HFFc6 (cell line): Measurements from ENCODE around the gene USP14. TPM values are rescaled to one million over a fixed set of nuclear protein-coding genes. Genes with fewer than 3 reads are reported as not detected.
A peak's percentile ranks its signal among the peaks of the same experiment; 100 is the strongest.

Source experiments
- DNase-seq: peaks from one replicate; pipeline ENCODE4 v3.0.0-alpha.2; 2018
- H3K27ac Mint-ChIP-seq: 2 replicates; pipeline ENCODE4 v1.8.0; 2020; ENCODE audit warnings: mild to moderate bottlenecking, mixed read lengths
- H3K27me3 Mint-ChIP-seq: 2 replicates; pipeline ENCODE4 v1.8.0; 2021; ENCODE audit warnings: mild to moderate bottlenecking, moderate library complexity, mixed read lengths; ENCODE audit not compliant: insufficient read depth
- H3K36me3 Mint-ChIP-seq: 2 replicates; pipeline ENCODE4 v1.8.0; 2021; ENCODE audit warnings: low read depth, mixed read lengths
- H3K4me1 Mint-ChIP-seq: 2 replicates; pipeline ENCODE4 v1.8.0; 2020; ENCODE audit warnings: low read depth, mixed read lengths
- H3K4me3 Mint-ChIP-seq: 2 replicates; pipeline ENCODE4 v1.8.0; 2020; ENCODE audit warnings: mild to moderate bottlenecking, moderate library complexity, mixed read lengths
- H3K9me3 Mint-ChIP-seq: 2 replicates; pipeline ENCODE4 v1.8.0; 2020; ENCODE audit warnings: mild to moderate bottlenecking, mixed read lengths
- total RNA-seq, 6 experiments: library from RNA; stranded (reverse); fragmentation: NEBNext Ultra II Directional; extraction: Animal tissue kit (Norgen Biotek cat#: 25700); gene quantifications; 2 replicates in 1 of 6; 3 replicates in 5 of 6; pipeline ENCODE4 v1.2.3, GENCODE V29; 2021
- TF ChIP-seq, protein P1 (sequence below): fragments of 200-600 bp; sonication (generic); IDR thresholded peaks from 2 replicates; pipeline ENCODE4 v1.5.0; 2021; ENCODE audit warnings: antibody characterized with exemption, mild to moderate bottlenecking

The USP14 gene
- total RNA-seq, 6 experiments from 2014 or later, result 92.0 to 114 (median 101) TPM

DNA sequence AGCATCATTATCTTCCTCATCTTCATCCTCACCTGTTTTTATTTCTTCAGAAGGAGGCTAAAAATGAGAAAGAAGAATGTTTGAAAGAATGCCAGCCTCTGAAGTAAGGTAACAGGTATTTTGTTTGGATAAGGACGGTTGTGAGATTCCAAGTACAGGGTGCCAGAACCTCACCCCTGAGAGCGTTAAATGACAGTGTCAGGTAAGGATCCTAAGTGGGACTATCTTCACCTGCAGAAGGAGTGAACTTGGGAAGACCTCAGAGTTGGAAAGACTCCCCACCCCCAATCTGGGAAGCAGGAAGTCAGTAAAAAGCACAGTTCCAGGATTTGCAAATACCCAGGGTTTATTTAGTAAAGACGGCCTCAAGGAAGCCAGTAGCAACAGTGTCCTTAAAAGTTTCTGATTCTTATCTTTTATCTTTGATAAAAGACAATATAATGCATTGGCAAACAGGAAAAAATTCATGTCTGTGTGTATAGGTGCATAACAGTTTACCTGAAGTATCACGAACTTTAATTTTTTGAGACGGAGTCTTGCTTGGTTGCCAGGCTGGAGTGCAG lies 57.2 kb downstream of the USP14 start:
- Mint-ChIP-seq H3K27me3 (no peaks in the 10 kb centered on the region), H3K4me3 (no peak overlapping the region), H3K36me3 (peaks cover 49% of the 10 kb centered on the region), H3K9me3 (no peaks in the 10 kb centered on the region), H3K27ac (no peak overlapping the region), H3K4me1 (no peaks in the 10 kb centered on the region)
- TF ChIP-seq, protein P1, sequence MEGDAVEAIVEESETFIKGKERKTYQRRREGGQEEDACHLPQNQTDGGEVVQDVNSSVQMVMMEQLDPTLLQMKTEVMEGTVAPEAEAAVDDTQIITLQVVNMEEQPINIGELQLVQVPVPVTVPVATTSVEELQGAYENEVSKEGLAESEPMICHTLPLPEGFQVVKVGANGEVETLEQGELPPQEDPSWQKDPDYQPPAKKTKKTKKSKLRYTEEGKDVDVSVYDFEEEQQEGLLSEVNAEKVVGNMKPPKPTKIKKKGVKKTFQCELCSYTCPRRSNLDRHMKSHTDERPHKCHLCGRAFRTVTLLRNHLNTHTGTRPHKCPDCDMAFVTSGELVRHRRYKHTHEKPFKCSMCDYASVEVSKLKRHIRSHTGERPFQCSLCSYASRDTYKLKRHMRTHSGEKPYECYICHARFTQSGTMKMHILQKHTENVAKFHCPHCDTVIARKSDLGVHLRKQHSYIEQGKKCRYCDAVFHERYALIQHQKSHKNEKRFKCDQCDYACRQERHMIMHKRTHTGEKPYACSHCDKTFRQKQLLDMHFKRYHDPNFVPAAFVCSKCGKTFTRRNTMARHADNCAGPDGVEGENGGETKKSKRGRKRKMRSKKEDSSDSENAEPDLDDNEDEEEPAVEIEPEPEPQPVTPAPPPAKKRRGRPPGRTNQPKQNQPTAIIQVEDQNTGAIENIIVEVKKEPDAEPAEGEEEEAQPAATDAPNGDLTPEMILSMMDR, result no peak
- DNase-seq, result no peak

DNA sequence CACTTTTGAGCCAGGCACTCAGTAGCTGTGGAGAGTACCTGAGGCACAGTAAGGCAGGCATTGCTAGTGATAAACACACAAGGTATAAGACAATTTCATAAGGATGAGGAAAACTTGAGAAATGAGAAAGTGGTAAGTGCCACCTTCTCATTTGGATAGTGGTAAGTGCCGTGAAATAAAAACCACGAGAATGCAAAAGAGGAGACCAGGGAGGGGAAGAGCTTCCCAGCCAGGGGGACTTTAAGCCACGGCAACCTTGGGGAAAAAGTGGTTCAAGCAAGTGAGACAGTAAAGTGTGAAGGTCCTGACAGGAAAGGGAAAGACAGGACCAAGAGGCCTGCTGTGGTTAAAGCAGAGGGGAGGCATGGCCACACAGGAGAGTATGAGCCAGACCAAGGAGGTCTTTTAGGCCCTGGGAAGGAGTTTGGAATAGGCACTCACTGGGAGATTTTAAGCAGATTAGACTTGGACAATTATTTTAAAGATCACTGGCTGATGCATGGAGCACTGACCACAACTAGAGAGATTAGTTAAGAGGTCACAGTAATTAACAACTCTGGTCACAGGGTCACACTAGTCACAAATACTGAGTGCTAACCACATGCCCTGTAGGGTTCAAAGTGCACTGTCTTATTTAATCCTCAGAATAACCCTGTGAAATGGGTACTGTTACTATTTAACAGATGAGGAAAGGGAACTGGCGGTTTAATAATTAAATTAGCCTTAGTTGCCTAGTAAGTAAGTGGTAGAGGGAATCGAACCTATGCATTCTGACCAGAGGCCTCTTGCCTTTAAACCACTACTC lies 59.4 kb downstream of the USP14 start:
- Mint-ChIP-seq H3K9me3 (no peaks in the 10 kb centered on the region), H3K4me3 (no peak overlapping the region), H3K27me3 (no peaks in the 10 kb centered on the region), H3K36me3 (peaks cover 42% of the 10 kb centered on the region), H3K27ac (peak overlapping the region; percentile 12), H3K4me1 (no peaks in the 10 kb centered on the region)
- TF ChIP-seq, protein P1, result no peak
- no peak for DNase-seq

DNA sequence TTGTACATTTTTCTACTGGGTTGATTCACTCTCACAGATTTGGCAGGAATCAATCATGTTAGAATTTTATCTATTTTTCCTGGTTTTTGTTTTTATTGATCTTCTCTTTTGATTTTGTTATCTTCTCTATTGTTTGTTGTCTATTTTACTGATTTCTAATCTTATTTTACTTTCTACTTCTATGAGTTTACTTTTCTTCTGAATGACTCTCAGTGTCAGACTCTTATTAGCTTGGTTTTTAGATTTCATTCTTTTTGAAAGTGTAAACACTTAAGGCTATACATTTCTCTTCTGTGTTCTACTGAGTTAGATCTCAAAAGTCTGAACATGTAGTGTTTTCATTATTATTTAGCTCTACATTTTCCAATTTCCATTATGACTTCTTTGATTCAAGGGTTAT lies 62.4 kb downstream of the USP14 start:
- H3K4me1 Mint-ChIP-seq, result no peaks in the 10 kb centered on the region
- peak overlapping the region; percentile 2; the same call in 1 of the 2 replicates for H3K27ac Mint-ChIP-seq
- H3K36me3 Mint-ChIP-seq, result peaks cover 43% of the 10 kb centered on the region
- H3K27me3 Mint-ChIP-seq, result no peaks in the 10 kb centered on the region
- H3K4me3 Mint-ChIP-seq, result no peak overlapping the region
- DNase-seq, result no peak
- TF ChIP-seq, protein P1, result no peak
- no peaks in the 10 kb centered on the region for H3K9me3 Mint-ChIP-seq

DNA sequence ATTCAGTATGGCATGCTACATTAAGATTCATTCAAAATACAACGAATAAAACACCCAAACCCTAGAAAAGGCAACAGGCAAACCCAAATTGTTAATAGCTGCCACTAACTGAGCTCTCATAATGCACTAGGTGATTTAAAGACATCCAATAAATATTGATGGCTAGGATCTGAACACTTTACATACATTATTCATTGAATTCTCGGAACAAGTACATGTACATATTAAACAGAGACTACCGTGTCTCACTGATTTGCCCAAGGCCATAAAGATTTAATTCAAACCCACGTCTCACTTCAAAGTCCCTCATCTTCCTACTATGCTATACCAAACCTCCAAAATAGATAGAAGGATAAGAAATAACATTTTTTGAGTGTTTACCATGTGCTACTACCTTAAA lies 67.4 kb downstream of the USP14 start:
- no peaks in the 10 kb centered on the region for H3K27me3 Mint-ChIP-seq
- no peak overlapping the region for H3K4me3 Mint-ChIP-seq
- H3K36me3 Mint-ChIP-seq, result peaks cover 35% of the 10 kb centered on the region
- H3K9me3 Mint-ChIP-seq, result no peaks in the 10 kb centered on the region
- H3K27ac Mint-ChIP-seq, result no peak overlapping the region
- H3K4me1 Mint-ChIP-seq, result peaks cover 18% of the 10 kb centered on the region
- TF ChIP-seq, protein P1, result no peak
- DNase-seq, result no peak

DNA sequence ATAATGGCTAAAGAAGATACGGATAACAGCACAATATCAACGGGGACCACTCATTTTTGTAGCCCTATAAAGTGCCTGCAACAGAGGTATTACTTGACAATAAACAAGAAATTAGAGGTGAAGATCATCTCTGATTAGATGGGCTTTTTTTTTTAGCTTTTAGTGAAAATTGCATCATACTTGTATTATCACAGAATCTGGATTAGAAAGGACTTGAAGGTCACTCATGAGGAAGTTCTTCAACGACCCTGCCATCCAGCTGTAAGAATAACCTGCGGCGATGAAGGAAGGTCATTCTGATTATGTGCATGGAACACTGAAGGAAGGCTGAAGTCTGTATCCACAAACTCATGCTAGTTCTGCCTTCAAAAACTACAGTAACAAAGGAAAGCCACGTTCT lies 69.0 kb downstream of the USP14 start:
- Mint-ChIP-seq H3K36me3 (peaks cover 29% of the 10 kb centered on the region), H3K4me1 (peaks cover 18% of the 10 kb centered on the region), H3K9me3 (no peaks in the 10 kb centered on the region), H3K27me3 (no peaks in the 10 kb centered on the region), H3K4me3 (no peak overlapping the region), H3K27ac (no peak overlapping the region)
- no peak for DNase-seq
- TF ChIP-seq, protein P1, result no peak
